Epithelial cell of esophagus (primary cell): ENCODE data around the gene KLHL3.

ENCODE experiments used
- DNase-seq: peaks from one replicate; pipeline ENCODE4 v3.0.0; 2010; ENCODE audit warnings: low read depth
- H3K4me3 ChIP-seq: 2 replicates; pipeline ENCODE4 v1.5.1; 2011; ENCODE audit warnings: mild to moderate bottlenecking, low read length, control low read depth
- CTCF ChIP-seq: IDR thresholded peaks from 2 replicates; pipeline ENCODE4 v1.5.1; 2011; ENCODE audit warnings: low read depth, mild to moderate bottlenecking, low read length, control low read depth, inconsistent platforms; ENCODE audit not compliant: insufficient read depth; ENCODE audit errors: missing control alignments

Gene KLHL3

GRCh38 chr5:137607771-137608170 lies 128.1 kb downstream of the KLHL3 start:
- no peak for TF ChIP-seq CTCF
- no peak for DNase-seq
- no peak overlapping the region for H3K4me3 ChIP-seq

GRCh38 chr5:137606401-137606800 lies 129.5 kb downstream of the KLHL3 start:
- TF ChIP-seq CTCF, result no peak
- DNase-seq, result no peak
- H3K4me3 ChIP-seq, result no peak overlapping the region

GRCh38 chr5:137605411-137605810 lies 130.5 kb downstream of the KLHL3 start:
- peak; percentile 18 for DNase-seq
- H3K4me3 ChIP-seq, result no peak overlapping the region
- TF ChIP-seq CTCF, result peak; percentile 28

GRCh38 chr5:137604348-137605095 lies 131.4 kb downstream of the KLHL3 start:
- no peak overlapping the region for H3K4me3 ChIP-seq
- no peak for DNase-seq
- no peak for TF ChIP-seq CTCF

- no peak for DNase-seq
- no peak for TF ChIP-seq CTCF
- no peak overlapping the region for H3K4me3 ChIP-seq
Observed at GRCh38 chr5:137603891-137604290, 132.0 kb downstream of the KLHL3 start.

- no peak overlapping the region for H3K4me3 ChIP-seq
- no peak for DNase-seq
- no peak for TF ChIP-seq CTCF
Observed at GRCh38 chr5:137603356-137603755, 132.5 kb downstream of the KLHL3 start.

- no peak for DNase-seq
- H3K4me3 ChIP-seq, result no peak overlapping the region
- TF ChIP-seq CTCF, result no peak
Observed at GRCh38 chr5:137602721-137603273, 133.1 kb downstream of the KLHL3 start.
